C4-2B (cell line): ENCODE results near the gene SLC38A5.
A peak's percentile ranks its signal among the peaks of the same experiment; 100 is the strongest.

Source experiments
- ZFX ChIP-seq: fragments of 450-650 bp; IDR thresholded peaks from 2 replicates; pipeline ENCODE4 v1.6.1; 2017
- TF ChIP-seq, protein P1 (sequence below): fragments of 450-650 bp; conservative IDR thresholded peaks from 2 replicates; pipeline ENCODE4 v1.5.1; 2017; ENCODE audit warnings: mild to moderate bottlenecking

DNA sequence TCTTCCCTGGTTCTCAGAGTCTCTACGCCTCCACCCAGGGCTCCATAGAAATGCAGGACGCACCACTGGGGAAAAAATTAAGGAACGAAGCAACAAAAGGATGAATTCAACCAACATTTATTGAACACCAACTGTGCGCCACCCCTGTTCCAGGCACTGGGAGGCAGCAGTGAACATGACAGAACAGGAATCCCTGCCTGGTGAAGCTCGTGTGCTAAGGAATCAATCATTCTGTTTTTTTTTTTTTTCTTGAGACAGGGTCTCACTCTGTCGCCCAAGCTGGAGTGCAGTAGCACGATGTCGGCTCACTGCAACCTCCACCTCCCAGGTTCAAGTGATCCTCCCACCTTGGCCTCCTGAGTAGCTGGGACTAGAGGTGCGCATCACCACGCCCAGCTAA lies 4.1 kb upstream of the SLC38A5 start:
- TF ChIP-seq, protein P1, sequence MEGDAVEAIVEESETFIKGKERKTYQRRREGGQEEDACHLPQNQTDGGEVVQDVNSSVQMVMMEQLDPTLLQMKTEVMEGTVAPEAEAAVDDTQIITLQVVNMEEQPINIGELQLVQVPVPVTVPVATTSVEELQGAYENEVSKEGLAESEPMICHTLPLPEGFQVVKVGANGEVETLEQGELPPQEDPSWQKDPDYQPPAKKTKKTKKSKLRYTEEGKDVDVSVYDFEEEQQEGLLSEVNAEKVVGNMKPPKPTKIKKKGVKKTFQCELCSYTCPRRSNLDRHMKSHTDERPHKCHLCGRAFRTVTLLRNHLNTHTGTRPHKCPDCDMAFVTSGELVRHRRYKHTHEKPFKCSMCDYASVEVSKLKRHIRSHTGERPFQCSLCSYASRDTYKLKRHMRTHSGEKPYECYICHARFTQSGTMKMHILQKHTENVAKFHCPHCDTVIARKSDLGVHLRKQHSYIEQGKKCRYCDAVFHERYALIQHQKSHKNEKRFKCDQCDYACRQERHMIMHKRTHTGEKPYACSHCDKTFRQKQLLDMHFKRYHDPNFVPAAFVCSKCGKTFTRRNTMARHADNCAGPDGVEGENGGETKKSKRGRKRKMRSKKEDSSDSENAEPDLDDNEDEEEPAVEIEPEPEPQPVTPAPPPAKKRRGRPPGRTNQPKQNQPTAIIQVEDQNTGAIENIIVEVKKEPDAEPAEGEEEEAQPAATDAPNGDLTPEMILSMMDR = peak; percentile 34
- TF ChIP-seq ZFX = no peak
